Stimulated activated CD4-positive, alpha-beta T cell treated with anti-CD3 and anti-CD28 coated beads, Interleukin-4, amount 100 ng/mL, for 24 hours (primary cell): ENCODE results near the gene SPIRE2.
"Not testable (repeated sequence)": the region's sequence is repeated elsewhere in the genome, so short reads cannot be mapped to it uniquely, and the experiment has no call there.

Source experiments
- DNase-seq: peaks from one replicate; pipeline ENCODE4 v3.0.0-alpha.2; 2020

The SPIRE2 gene

DNA sequence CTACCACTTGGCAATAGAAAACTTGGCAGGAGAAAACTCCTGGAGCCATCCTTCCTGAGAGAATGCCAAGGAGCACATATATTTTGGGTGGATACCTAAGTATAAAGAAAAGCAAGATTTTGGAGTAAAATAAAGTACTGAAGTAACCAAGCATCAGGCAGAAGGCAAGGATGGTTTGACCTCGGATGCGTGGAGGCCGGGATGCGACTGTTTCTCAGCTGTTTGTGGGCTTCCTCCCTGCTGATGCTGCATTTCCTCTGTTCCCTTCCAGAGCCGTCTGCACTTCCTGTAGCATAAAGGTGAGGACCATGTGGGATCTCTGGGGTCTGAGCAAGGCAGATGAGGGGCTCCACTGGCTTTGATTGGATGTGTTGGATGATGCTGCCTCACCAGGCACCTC is 39.6 kb downstream of the SPIRE2 start:
- DNase-seq = no peak

DNA sequence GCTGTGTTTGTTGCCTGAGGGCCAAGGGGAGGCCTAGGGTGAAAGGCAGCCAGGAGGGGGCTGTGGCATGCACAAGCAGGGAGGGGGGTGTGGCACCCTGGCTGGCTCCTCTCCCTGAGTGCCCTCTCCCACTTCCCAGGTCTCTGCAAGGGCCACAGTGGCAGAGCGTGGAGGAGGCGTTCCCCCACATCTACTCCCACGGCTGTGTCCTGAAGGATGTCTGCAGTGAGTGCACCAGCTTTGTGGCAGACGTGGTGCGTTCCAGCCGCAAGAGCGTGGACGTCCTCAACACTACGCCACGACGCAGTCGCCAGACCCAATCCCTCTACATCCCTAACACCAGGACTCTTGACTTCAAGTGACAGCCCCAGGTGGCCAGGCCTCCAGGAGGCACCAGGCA is 41.6 kb downstream of the SPIRE2 start:
- DNase-seq = no peak

DNA sequence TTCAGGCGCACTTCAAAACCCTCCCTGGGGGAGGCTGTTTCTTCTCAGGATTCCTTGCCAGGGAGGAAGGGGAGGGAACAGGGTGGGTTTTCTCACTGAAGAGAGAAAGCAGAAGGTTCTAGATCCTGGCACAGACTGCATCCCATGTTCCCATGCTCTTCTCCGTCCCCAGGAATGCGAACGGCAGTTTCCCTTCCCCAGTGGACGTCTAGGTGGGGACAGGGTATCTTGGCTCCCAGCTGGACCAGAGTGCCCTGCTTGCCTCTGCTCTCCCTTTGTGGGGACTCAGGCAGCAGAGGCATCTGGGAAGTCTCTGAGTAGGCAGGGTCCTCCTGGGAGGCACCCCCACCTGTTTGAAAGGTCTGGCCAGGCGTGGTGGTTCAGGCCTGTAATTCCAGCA is 42.2 kb downstream of the SPIRE2 start:
- DNase-seq = no peak

DNA sequence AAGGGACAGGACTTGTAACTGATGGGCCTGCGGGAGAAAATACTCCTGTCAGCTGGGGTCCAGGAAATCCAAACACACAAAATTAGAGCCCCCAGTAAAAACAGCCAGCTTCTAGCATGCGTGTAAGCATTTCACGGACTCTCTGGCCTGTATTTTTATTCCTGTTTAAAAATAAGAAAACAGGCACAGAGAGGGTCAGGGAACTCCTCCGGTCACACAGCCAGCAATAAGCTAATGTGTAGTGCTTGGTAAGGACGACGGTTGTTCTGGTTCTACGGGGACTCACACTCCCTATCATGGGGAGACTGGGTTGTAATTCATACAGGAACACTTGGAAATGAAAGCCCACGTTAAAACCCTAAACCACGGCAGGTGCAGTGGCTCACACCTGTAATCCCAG is 43.6 kb downstream of the SPIRE2 start:
- no peak for DNase-seq

DNA sequence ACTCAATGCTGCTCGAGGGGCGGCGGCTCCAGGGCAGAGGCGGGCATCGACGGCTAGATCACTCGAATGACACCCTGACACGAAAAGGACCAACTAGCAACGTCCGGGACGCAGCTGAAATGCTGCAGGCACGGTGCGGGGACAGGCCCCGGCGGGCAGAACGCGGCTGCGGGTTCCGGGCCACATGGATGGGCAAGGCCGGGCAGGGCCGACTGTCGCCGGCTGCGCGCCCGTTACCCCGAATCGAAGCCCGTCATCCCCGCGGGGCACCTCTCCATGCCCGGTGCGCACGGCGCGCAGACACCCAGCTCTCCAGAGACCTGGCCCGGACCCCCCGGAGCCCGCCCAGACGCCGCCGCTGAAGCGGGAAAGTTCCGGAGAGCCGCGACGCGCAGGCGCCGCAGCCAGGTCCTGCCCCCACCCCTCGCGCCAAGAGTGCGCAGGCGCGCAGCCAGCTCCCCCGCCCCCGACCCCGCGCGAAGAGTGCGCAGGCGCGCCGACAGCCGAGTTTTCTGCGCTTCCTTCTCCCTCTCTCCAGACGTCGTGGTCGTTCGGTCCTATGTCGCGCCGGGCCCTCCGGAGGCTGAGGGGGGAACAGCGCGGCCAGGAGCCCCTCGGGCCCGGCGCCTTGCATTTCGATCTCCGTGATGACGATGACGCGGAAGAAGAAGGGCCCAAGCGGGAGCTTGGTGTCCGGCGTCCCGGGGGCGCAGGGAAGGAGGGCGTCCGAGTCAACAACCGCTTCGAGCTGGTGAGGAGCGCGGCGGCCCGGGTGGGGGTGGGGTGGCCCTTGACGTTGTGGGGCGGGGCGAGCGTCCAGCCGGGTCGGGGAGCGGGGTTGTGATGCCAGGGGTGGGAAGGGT is 45.1 kb downstream of the SPIRE2 start, which contains the start of gene TCF25:
Gene TCF25 (plus strand): TSS at position 484 of the 863 bp plus-strand sequence. CDS start 76 bp downstream, at position 560.
- peak; percentile 86 for DNase-seq

DNA sequence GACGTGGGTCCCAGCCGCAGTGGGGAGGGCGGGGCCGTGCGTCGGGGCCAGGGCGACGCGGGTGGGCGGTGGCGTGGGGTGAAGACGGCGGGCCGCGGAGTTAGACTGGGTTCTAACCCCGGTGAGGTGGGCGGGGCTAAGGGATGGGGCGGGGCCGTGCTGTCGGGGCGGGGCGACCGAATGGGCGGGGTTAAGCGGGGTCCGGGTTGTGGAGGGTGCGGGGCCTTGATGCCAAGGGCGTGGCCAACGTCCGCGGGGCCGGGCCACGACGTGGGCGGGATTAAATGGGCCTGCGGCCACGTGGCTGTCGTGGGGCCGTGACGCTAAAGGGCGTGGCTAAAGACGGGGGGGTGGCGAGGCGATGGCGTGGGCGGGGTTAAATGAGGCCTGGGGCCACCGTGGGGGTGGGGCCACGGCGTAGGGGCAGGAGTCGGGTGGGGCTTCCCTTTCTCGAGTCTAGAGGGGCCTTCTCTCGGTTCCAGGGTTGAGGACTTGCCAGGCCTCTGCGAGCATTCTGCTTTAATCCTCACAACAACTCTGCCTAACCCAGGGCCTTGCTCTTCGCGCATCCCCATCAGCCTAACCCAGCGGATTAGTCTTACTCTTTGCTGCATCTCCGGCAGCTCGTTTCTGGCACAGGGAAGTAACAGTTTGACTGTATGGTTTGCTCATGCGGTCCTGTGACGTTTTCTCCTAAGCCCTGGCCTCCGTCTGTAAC is 45.9 kb downstream of the SPIRE2 start:
- DNase-seq = peak; percentile 95

DNA sequence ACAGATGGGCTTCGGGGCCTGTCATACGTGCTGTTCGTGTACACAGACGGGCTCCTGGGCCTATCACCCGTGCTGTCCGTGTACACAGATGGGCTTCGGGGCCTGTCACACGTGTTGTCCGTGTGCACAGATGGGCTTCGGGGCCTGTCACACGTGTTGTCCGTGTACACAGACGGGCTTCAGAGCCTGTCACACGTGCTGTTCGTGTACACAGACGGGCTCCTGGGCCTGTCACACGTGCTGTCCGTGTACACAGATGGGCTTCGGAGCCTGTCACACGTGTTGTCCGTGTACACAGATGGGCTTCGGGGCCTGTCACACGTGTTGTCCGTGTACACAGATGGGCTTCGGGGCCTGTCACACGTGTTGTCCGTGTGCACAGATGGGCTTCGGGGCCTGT is 50.8 kb downstream of the SPIRE2 start:
- DNase-seq = not testable (repeated sequence)

DNA sequence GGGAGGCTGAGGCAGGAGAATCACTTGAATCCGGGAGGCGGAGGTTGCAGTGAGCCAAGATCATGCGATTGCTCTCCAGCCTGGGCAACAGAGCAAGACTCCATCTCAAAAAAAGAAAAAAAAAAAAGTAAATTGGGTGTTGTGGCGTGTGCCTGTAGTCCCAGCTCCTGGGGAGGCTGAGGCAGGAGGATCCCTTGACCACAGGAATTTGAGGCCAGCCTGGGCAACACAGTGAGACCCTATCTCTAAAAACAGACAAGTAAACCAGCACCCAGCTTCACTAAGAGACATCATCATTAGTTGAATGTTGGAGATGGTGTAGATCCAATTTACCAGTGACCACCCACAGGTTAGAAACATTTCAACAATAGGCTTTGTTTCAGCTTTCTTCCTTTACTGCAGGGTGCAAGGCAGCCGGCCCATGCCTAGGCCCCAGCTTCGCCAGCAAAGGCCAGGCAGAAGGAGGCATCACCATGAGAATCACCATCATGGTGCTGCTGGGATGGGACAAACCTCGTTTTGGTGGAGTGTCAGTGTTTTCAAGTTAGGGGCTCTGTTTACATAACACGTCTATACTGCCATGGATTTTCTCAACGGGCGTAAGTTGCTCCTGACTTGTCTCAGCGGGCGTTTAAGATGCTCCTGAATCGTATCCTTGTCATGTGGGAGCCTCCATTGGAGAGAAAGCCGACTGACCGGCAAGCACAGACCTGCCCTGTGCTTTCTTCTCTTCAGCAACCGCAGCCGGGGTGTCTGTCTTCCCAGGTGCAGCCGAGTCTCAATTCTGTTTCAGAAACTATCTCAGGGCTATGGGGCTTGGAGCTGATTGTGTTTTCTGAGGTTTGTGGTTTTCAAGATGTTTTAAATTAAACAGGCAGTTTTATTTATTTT is 52.4 kb downstream of the SPIRE2 start:
- DNase-seq = no peak

DNA sequence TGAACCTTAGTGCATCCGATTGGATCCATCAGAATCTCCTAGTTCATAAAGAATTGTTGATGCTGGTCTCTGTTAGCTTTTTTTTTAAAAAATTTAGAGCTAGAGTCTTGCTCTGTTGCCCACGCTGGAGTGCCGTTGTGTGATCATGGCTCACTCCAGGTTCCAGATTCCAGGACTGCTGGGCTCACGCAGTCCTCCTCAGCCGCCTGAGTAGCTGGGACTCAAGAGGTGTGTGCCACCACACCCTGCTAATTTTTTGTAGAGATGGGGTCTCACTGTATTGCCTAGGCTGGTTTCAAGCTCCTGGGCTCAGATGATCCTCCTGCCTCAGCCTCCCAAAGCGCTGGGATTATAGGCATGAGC is 53.1 kb downstream of the SPIRE2 start:
- DNase-seq = no peak

DNA sequence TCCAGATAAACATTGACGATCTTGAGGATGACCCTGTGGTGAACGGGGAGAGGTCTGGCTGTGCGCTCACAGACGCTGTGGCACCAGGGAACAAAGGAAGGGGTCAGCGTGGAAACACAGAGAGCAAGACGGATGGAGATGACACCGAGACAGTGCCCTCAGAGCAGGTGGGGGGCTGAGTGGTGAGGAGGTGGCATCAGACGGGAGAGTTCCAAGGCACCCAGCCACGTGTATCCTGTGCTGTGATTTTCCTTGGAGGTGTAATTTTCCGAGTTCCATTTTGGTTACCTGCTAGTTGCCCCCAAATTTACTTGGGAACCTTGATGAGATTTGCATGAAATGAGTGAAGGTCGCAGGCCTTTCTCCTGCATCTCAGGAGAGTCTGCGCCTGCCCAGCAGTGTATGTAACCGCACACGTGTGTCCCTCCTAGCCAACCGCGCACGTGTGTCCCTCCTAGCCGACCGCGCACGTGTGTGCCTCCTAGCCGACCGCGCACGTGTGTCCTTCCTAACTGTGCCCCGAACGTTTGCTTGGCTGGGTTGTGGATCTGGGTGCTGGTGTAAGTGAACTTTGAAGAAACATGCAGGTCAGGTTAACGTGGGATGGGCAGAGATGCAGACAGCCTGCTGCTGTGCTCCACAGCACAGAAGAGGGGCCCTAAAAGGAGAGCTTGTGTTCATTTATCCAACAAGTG is 55.2 kb downstream of the SPIRE2 start:
- DNase-seq = no peak

DNA sequence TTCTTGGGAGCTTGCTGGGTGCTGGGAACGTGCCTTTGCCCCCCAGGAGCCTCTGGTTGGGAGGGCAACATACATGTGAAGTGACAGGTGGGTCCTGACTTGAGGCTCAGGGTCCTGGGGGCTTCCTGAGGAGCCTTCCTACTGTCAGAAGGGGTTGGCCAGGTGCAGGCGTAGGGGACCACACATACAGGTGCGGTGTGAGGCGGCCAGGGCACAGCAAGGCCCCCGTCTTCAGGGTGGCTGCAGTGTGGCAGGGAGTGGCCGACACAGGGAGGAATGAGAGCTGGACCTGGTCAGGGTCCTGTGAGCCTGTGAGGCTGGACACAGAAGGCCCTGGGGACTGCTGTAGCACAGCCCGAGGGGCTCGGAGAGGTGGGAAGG is 55.8 kb downstream of the SPIRE2 start:
- no peak for DNase-seq

DNA sequence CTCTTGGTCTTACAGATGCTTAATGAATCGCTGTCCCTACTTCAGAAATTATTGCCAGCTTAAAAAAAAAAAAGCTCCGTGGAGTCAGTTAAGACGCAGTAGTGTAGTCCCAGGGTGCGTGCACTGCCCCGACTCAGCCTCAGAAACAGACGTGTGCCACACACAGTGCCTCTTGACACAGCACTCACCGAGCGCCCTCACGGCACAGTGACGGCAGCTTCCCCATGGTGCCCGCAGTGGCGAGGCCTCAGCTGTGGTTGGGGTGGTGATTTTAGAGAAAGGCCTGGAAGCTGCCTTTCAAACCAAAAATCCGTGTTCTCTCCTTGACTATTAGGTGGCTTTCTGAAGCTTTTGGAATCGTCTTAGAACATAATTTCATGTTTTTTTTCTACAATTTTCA is 59.0 kb downstream of the SPIRE2 start:
- no peak for DNase-seq

DNA sequence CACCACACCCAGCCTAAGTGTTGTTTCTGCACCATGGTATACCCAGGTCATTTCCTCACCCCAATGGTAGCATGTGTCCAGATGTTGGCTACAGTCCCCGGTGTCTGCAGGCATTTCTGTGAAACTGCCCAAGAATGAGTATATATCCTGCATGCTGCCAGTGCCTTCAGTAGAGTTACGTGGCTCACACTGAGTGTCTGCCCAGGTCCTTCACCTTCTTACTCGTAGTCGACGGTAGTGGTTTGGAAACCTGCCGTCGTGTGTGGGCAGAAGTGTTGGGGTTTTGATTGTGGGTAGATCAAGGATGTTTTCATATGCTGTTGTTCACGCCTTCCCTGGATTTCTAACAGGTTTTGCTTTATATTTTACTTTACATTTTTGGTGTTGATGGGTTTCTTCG is 61.9 kb downstream of the SPIRE2 start:
- peak; percentile 48 for DNase-seq

DNA sequence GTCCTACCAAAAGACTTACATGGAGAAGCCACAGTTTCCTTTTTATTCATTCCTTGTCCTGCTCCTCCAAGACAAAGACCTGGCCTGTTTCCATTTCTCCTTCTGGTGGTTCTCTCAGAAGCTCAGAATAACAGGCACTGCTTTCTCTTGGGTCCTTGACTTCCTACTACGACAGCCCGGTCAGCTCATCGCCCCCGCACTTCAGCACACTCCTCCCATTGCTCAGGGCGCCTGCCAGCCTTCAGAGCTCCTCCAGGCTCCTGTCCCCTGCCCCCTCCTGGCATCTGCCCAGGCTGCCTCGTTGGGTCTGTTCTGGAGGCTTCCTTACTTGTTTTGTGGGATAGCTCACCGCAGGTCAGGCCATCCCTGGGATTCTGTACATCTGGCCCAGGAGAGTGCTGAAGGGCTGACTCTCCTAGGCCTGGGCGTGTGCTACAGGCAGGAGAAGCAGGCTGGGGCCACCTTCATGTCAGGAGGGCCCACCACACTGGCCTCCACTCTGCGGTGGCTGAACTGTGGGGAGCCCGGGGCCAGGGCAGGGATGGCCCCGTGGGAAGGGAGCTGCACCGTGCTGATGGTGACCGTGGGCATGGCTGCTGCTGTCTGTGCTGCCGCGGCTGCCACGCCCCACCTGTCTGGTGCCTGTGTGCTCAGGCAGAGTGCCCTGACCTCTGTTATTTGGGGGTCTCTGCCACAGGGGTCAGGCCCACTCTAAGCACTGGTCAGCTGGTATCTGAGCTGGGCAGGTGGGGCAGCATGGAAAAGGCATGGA is 62.8 kb downstream of the SPIRE2 start:
- DNase-seq = no peak

DNA sequence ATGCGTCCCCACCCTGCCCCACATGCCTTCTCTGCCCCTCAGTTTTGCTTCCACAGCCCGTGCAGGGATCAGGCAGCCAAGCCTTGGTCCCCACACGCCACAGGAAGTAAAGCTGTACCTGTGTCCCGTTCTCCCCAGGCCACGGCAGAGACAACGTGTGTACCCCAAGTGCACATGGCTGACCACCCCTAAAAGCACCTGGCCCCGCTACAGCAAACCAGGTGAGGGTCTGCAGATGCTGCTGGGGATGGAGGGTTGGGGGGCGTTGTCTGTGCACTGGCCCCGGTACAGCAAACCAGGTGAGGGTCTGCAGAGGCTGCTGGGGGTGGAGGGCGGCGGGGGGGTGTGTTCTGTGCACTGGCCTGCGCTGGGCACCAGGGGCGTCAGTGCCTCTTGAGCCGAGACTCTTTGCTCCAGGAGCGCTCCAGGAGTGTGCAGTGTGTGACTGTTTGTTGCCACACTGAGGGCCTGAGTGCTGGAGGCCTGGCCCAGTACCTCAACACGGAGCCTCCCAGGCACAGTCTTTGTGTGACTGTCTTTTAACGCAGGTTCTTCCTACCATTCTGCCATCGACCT is 63.9 kb downstream of the SPIRE2 start:
- no peak for DNase-seq

DNA sequence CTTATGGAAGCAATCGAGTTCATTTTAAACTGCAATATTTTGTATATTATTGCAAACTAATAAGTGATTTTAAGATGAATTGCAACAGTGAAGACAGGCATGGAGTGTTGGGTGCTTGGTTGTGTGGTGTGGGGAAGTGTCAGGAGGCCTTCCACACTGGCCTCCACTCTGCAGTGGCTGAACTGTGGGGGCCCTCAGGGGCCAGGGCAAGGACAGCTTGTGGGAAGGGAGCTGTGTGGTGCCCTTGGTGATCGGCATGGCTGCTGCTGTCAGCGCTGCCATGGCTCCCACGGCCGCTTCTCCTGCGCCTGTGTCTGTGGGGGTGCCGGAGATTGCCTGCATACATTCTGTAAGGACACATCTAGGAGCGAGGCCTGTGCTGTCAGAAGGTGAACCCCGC is 64.4 kb downstream of the SPIRE2 start:
- DNase-seq = no peak

DNA sequence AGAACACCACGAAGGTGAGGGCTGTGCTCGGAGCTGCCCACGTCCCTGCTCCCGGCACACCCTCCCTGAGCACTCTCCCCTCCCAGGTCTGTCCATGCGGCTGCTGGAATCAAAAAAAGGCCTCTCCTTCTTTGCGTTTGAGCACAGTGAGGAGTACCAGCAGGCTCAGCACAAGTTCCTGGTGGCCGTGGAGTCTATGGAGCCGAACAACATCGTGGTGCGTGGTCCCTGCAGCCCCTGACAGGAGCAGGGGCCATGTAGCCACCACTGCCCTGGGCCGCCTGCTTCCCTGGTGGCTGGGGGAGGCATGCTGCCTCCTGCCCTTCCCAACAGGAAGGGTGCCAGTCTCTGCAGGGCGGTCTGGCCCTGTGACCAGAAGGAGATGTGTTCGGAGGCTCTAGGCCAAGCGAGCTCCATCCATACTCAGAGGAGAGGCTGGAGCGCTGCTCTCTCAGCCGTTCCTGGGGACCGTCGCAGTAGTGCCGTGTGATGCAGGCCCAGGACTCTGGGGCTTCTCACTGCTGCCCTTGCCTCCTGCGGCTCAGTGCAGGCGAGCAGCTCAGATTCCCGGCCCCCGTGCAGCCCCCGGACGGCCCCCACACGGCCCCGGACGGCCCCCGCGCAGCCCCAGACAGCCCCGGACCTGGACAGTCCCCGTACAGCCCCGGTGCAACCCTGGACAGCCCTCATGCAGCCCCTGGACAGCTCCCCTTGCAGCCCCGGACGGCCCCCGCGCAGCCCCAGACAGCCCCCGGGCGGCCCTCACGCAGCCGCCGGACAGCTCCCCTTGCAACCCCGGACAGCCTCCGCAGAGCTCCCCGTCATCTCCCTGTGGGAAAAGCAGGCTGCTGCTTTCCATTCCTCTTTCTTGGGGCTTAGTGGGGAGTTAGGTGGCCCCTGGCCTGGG is 65.6 kb downstream of the SPIRE2 start:
- DNase-seq = no peak

DNA sequence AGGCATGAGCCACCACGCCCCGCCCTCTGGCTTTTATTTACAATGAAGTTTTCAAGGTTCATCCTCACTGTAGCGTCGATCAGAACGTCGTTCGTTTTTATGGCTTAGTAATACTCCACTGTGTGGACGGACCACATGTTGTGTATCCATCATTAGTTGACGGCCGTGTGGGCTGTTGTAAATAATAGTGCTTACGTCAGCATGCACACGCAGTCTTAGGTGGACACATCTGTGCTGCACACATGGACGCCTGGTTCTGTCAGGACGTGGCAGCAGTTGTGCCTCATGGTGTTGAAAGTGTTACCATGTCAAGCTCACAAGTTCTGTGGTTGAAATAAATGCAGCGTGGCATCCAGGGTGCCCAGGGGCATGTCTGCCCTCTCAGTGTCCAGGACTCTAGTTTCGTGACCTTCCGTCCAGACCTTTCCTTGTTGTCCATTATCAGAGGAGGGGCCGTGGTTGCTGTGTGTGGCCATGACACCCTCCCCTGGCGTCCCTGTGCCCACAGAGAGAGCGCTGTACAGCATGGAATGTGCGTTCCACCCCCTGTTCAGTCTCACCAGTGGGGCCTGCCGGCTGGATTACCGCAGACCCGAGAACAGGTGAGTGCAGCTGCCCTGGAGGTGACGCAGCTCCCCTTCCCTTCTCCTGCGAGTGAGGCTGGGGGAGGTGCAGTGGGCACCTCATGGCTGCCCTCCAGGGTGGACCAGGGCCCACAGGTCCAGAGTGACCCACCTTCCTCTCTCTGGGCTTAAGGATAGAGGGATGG is 67.4 kb downstream of the SPIRE2 start:
- no peak for DNase-seq

DNA sequence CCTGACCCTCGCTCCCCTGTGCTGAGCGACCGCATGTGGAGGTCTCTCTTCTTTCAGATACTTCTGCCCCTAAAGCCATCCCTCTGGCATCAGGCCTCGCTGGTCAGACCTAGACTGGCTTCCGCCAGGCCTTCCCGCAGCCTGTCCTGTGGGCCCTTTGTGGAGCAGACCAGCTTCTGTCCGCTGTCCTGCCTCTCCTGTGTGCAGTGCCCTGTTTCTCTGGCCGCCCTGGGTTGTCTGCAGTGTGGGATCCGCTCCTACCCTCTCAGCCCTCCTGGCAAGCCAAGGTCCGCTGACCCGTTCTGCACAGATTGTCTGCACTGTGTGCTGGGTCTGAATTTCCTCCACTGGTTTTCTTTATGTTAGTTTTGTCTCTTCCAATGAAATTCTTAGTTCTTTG is 68.9 kb downstream of the SPIRE2 start:
- no peak for DNase-seq
